HUES48 (cell line): Measurements from ENCODE around the gene NTM.

Source experiments
- H3K27ac ChIP-seq: one replicate; pipeline ENCODE4 v1.7.0; 2013; ENCODE audit warnings: low read depth, low read length, inconsistent platforms
- H3K27me3 ChIP-seq: 2 replicates; pipeline ENCODE4 v1.6.1; 2013; ENCODE audit warnings: mild to moderate bottlenecking, low read length; ENCODE audit not compliant: control insufficient read depth, insufficient read depth
- H3K36me3 ChIP-seq: 2 replicates; pipeline ENCODE4 v1.6.1; 2013; ENCODE audit warnings: low read length; ENCODE audit not compliant: control insufficient read depth, insufficient read depth
- H3K4me1 ChIP-seq: 2 replicates; pipeline ENCODE4 v1.6.1; 2013; ENCODE audit warnings: mild to moderate bottlenecking, low read length; ENCODE audit not compliant: control insufficient read depth, insufficient read depth
- H3K4me3 ChIP-seq: 2 replicates; pipeline ENCODE4 v1.5.1; 2013; ENCODE audit warnings: mild to moderate bottlenecking, low read depth, low read length
- H3K9ac ChIP-seq: 2 replicates; pipeline ENCODE4 v1.6.1; 2013; ENCODE audit warnings: mild to moderate bottlenecking, low read depth, low read length, moderate library complexity
- H3K9me3 ChIP-seq: 2 replicates; pipeline ENCODE4 v1.6.1; 2013; ENCODE audit warnings: low read length; ENCODE audit not compliant: control insufficient read depth, insufficient read depth

The NTM gene

DNA sequence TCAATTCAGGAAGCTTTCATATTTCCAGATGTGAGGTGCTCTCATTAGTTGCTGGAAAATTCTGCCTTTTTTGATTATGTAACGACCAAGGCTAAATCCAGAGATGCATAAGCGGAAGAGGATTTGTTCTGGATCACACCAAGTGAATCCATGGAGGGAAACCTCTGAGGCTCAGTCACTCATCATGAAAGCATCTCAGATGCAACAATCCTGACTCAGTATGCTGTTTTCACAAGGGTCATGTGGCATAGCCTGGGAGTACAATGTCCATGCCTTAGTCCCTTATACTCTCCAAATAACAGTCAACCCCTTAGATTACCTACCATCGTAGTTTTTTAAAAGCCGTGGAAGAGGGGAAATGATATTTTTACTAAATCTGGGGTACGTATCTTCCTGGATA is 445.6 kb downstream of the NTM start:
- H3K36me3 ChIP-seq, result no peaks in the 10 kb centered on the region
- H3K4me1 ChIP-seq, result peaks cover 25% of the 10 kb centered on the region
- no peaks in the 10 kb centered on the region for H3K9me3 ChIP-seq
- no peak overlapping the region for H3K4me3 ChIP-seq
- H3K27ac ChIP-seq, result no peak overlapping the region
- no peak overlapping the region for H3K9ac ChIP-seq
- H3K27me3 ChIP-seq, result no peaks in the 10 kb centered on the region

DNA sequence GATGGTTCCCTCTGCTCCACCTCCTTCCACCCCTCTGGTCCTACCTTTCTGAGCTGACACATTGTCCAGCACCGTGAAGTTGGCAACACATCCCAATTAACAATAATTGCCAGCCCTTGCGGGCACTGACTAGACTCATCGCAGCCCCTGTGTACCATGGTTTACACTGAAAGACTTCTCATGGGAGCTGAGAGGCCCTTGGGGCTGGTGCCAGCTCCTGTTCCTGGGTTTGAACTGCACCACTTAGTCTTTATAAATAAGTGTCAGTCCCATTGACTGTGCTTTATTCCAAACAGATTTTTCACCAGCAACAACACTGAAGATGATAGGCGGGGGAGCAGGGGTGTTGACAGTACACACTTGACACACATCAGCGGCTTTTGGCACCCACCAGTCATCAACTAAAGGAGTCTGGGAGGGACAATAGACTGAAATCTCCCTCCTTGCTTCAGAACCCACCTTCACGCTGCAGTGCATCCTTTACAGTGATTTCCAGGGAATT is 447.3 kb downstream of the NTM start:
- Histone ChIP-seq H3K4me1 (peaks cover 23% of the 10 kb centered on the region), H3K9me3 (no peaks in the 10 kb centered on the region), H3K27me3 (no peaks in the 10 kb centered on the region), H3K27ac (no peak overlapping the region), H3K36me3 (no peaks in the 10 kb centered on the region), H3K9ac (no peak overlapping the region), H3K4me3 (no peak overlapping the region)

DNA sequence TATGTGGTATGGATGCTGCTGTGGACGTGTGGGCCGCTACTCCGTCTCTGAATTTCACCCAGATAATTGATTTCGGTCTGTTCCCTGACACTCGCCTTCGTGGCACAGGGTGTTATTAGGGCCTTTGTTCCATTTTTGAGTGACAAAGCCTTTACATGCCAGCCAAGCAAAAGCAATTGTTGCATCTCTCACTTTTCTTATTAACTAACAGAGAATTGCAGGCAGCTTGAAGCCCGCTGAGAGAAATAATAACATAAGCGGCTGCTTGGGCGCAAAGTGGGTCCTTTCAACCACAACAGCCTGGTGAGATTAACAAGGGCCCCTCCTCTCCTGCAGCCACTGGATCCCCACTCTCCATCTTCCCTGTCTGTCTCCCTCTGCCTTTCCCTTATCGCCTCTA is 449.4 kb downstream of the NTM start:
- H3K4me3 ChIP-seq, result no peak overlapping the region
- H3K4me1 ChIP-seq, result peaks cover 28% of the 10 kb centered on the region
- H3K36me3 ChIP-seq, result no peaks in the 10 kb centered on the region
- no peaks in the 10 kb centered on the region for H3K9me3 ChIP-seq
- H3K9ac ChIP-seq, result no peak overlapping the region
- no peak overlapping the region for H3K27ac ChIP-seq
- no peaks in the 10 kb centered on the region for H3K27me3 ChIP-seq

DNA sequence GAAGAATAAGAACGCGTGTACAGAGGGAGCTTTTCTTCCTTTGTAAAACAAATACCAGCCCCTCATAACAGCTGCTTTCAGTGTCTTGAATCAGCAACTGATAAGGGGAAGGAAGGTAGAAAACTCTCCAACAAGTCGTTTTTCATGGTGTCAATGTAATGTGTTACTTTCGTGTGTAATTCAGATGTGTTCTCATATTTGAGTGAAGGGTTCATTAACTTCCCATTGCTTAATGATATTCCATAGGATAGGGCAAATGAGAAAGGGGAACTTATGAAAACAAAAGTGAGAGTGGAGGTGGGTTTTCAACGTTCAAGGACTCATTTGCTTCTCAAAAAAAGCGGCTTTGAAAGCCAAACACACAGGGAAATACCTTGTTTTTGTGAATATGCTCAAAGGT is 452.1 kb downstream of the NTM start:
- Histone ChIP-seq H3K27ac (no peak overlapping the region), H3K27me3 (no peaks in the 10 kb centered on the region), H3K36me3 (no peaks in the 10 kb centered on the region)

DNA sequence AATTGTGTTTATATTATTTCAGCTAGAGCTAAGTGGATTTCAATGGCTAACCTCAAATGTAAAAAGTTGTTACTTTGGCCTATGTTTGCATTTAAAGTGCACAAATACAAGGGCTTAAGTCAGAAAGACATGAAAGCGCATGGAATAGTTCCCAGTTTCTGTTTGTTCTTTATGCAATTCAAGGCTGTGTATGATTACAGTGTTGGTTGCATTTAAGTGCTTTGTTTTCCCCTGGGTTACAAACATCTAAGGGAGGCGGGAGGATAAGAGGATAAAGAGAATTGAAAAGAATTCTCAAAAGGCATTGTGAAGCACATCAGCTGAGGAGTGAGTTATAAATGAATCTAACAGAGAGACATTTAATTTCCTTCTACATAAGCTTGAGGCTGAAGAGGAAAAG is 453.4 kb downstream of the NTM start:
- H3K36me3 ChIP-seq, result no peaks in the 10 kb centered on the region
- no peak overlapping the region for H3K27ac ChIP-seq
- H3K4me1 ChIP-seq, result peaks cover 16% of the 10 kb centered on the region
- H3K9me3 ChIP-seq, result no peaks in the 10 kb centered on the region
- no peaks in the 10 kb centered on the region for H3K27me3 ChIP-seq
- no peak overlapping the region for H3K4me3 ChIP-seq
- no peak overlapping the region for H3K9ac ChIP-seq

More for the DNA sequence above, 452.1 kb downstream of the NTM start:
- no peak overlapping the region for H3K4me3 ChIP-seq
- no peak overlapping the region for H3K9ac ChIP-seq
- H3K9me3 ChIP-seq, result no peaks in the 10 kb centered on the region
- peaks cover 16% of the 10 kb centered on the region for H3K4me1 ChIP-seq

DNA sequence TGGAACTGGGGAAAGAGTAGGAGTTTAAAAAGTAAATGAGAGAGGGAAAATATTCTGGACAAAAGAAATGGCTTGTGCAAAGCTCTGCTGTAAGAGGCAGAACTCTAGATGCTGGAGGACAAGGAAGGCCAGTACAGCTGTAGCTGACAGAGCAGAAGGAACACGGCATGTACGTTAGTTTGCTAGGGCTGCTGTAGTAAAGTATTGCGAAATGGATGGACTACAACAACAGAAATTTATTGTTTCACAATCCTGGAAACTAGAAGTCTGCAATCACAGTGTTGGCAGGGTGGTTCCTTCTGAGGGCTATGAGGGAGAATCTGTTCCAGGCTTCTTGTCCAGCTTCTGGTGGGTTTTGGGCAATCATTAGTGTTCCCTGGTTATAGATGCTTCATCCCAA is 454.4 kb downstream of the NTM start:
- no peak overlapping the region for H3K4me3 ChIP-seq
- H3K9me3 ChIP-seq, result no peaks in the 10 kb centered on the region
- H3K4me1 ChIP-seq, result peaks cover 16% of the 10 kb centered on the region
- no peaks in the 10 kb centered on the region for H3K27me3 ChIP-seq
- H3K36me3 ChIP-seq, result no peaks in the 10 kb centered on the region
- H3K27ac ChIP-seq, result no peak overlapping the region
- H3K9ac ChIP-seq, result no peak overlapping the region

DNA sequence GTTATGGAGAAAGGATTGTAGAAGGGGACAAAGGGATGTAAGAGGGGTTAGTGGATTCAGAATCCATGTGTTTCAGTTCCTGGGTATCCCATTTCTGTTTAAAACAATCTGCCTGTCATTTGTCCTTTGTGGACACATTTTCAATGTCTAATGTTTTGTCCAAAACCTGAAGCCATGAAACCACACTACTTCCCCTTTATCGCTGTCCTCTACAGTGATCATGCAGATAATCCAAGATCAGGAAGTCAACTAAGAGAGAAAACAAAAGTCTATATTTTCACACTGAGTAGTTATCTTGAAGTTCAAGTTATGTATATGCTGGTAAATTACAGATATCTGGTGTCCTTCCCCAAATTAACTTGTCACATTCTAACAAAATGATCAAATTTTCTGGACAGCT is 457.0 kb downstream of the NTM start:
- H3K9ac ChIP-seq, result no peak overlapping the region
- no peaks in the 10 kb centered on the region for H3K9me3 ChIP-seq
- no peaks in the 10 kb centered on the region for H3K27me3 ChIP-seq
- H3K4me3 ChIP-seq, result no peak overlapping the region
- H3K4me1 ChIP-seq, result peaks cover 16% of the 10 kb centered on the region
- H3K27ac ChIP-seq, result no peak overlapping the region
- no peaks in the 10 kb centered on the region for H3K36me3 ChIP-seq

DNA sequence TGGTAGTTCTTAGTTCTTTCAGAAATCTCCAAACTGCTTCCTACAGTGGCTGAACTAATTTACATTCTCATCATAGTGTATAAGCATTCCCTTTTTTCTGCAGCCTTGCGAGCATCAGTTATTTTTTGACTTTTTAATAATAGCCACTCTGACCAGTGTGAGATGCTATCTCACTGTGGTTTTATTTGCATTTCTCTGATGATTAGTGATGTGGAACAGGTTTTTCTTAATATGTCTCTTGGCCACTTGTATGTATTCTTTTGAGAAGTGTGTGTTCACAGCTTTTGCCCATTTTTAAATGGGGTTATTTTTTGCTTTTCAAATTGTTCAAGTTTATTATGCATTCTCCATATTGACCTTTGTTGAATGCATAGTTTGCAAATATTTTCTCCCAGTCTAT is 459.3 kb downstream of the NTM start:
- Histone ChIP-seq H3K4me3 (no peak overlapping the region), H3K27me3 (no peaks in the 10 kb centered on the region), H3K27ac (no peak overlapping the region), H3K9me3 (no peaks in the 10 kb centered on the region), H3K9ac (no peak overlapping the region), H3K4me1 (no peaks in the 10 kb centered on the region), H3K36me3 (no peaks in the 10 kb centered on the region)

DNA sequence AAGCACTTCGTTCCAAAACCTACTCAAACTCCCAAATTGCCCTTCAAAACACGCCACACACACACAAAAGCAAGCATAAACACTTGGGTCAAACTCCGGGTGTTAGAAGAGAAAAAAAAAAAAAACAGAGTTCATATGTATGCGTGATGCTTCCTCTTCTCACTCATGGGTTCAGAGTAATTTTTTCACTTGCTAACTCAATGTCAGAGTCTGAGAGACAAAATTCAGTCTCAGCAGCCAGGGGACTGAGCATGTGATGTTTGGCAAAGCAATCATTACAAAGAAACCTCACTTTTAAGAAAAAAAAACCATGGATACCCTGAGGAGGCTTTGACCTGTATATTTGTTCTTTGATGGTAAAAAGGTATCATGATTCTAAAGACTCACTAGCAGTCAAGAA is 461.7 kb downstream of the NTM start:
- H3K4me1 ChIP-seq, result no peaks in the 10 kb centered on the region
- no peaks in the 10 kb centered on the region for H3K36me3 ChIP-seq
- H3K4me3 ChIP-seq, result no peak overlapping the region
- H3K27me3 ChIP-seq, result no peaks in the 10 kb centered on the region
- no peak overlapping the region for H3K27ac ChIP-seq
- no peaks in the 10 kb centered on the region for H3K9me3 ChIP-seq
- no peak overlapping the region for H3K9ac ChIP-seq

DNA sequence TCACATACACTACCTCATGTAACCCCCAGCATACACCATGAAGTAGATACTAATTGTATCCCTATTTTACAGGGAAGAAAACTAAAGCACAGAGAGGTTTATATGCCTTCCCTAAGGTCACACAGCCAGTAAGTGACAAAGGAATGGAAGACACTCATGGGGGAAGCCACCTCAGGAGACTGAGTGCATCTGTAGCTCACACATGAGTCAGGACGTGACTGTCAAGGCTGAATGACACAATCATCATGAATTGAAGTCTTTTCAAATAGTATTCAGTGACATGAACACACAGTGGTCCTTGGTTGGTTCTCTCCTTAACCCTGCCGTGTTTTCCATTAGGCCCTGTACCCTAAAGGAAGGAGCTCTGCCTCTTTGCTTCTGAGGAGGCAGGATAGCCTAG is 463.0 kb downstream of the NTM start:
- Histone ChIP-seq H3K4me3 (no peak overlapping the region), H3K9me3 (no peaks in the 10 kb centered on the region), H3K27me3 (no peaks in the 10 kb centered on the region), H3K9ac (no peak overlapping the region), H3K27ac (no peak overlapping the region), H3K4me1 (peaks cover 4% of the 10 kb centered on the region), H3K36me3 (no peaks in the 10 kb centered on the region)

DNA sequence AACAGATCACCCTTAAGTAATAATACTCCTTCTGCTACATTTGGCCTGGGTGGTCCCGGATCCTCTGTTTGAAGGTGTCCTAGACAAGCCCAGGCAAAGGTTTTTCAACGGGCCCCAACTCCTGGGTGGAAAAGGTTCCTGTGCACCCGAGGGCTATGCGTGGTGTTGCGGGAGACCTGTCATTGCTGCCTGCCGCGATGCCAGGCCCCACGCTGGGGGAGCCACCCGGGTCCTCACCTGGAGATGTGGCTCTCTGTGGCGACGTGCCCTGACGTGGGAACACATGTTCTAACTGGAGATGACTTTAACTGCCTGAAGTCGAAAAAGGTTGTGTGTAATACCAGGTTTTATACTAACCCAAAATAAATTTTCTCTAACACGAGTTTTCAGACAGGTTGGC is 467.1 kb downstream of the NTM start:
- peaks cover 5% of the 10 kb centered on the region for H3K4me1 ChIP-seq
- no peaks in the 10 kb centered on the region for H3K27me3 ChIP-seq
- H3K4me3 ChIP-seq, result no peak overlapping the region
- H3K9ac ChIP-seq, result no peak overlapping the region
- no peaks in the 10 kb centered on the region for H3K36me3 ChIP-seq
- no peak overlapping the region for H3K27ac ChIP-seq
- H3K9me3 ChIP-seq, result no peaks in the 10 kb centered on the region

DNA sequence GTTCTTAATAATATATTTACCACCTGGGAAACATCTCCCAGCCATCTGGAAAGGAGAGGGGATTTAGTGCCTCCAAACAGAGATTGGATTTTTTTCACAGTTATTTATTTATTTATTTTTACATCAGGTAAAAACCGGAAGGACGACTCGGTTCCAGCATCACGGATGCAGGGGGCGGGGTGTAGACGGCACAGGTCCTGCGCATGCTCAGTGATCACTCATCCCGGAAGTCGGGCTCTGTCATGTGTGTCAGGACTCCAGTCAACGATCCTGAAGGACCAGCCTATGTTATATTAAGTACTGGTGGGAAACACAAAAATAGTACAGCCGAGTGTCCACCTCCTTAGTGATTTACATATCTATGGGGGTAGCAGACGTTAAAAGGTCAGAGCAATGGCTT is 467.6 kb downstream of the NTM start:
- Histone ChIP-seq H3K9ac (no peak overlapping the region), H3K27me3 (no peaks in the 10 kb centered on the region), H3K9me3 (no peaks in the 10 kb centered on the region), H3K36me3 (no peaks in the 10 kb centered on the region), H3K4me3 (no peak overlapping the region), H3K27ac (no peak overlapping the region), H3K4me1 (peaks cover 5% of the 10 kb centered on the region)
